GM12878 (cell line): ENCODE results near the gene ALPK1. TPM values are rescaled to one million over a fixed set of nuclear protein-coding genes. Genes with fewer than 3 reads are reported as not detected.
A peak's percentile ranks its signal among the peaks of the same experiment; 100 is the strongest.

Source experiments
- ATF7 ChIP-seq: fragments of 450-650 bp; IDR thresholded peaks from 2 replicates; pipeline ENCODE4 v1.6.1; 2016; ENCODE audit warnings: low read depth, mild to moderate bottlenecking
- BACH1 ChIP-seq: fragments of 450-650 bp; IDR thresholded peaks from 2 replicates; pipeline ENCODE4 v1.6.1; 2017; ENCODE audit warnings: mild to moderate bottlenecking, borderline replicate concordance
- DPF2 ChIP-seq: fragments of 450-650 bp; IDR thresholded peaks from 2 replicates; pipeline ENCODE4 v1.6.1; 2017; ENCODE audit warnings: mild to moderate bottlenecking
- EGR1 ChIP-seq, 2 experiments: IDR thresholded peaks; 1 replicate in 1 of 2; 2 replicates in 1 of 2; pipeline ENCODE4 v1.6.1; 2011 to 2012; ENCODE audit warnings: low read depth in 2 of 2, low read length in 2 of 2, borderline replicate concordance in 1 of 2, mild to moderate bottlenecking in 1 of 2, moderate library complexity in 1 of 2
- GABPA ChIP-seq: IDR thresholded peaks from 2 replicates; pipeline ENCODE4 v1.6.1; 2014; ENCODE audit warnings: antibody characterized with exemption, low read depth, mild to moderate bottlenecking, inconsistent platforms
- HDAC2 ChIP-seq: fragments of 200-600 bp; sonication (generic); IDR thresholded peaks from 2 replicates; pipeline ENCODE4 v1.6.1; 2017
- HDGF ChIP-seq: fragments of 450-650 bp; IDR thresholded peaks from 2 replicates; pipeline ENCODE4 v1.6.1; 2016; ENCODE audit warnings: antibody characterized with exemption
- NFXL1 ChIP-seq: fragments of 450-650 bp; IDR thresholded peaks from 2 replicates; pipeline ENCODE4 v1.6.1; 2017; ENCODE audit warnings: antibody characterized with exemption, mild to moderate bottlenecking, borderline replicate concordance
- NFYA ChIP-seq: IDR thresholded peaks from 2 replicates; pipeline ENCODE4 v1.6.1; 2011; ENCODE audit warnings: low read depth, mild to moderate bottlenecking, low read length, improper control_type of control experiment, borderline replicate concordance
- NR2C2 ChIP-seq: IDR thresholded peaks from 2 replicates; pipeline ENCODE4 v1.6.1; 2011; ENCODE audit warnings: borderline replicate concordance, low read depth; ENCODE audit not compliant: control insufficient read depth, insufficient read length
- RBBP5 ChIP-seq: fragments of 200-600 bp; sonication (generic); conservative IDR thresholded peaks from 2 replicates; pipeline ENCODE4 v1.6.1; 2016
- SIX5 ChIP-seq: IDR thresholded peaks from 2 replicates; pipeline ENCODE4 v1.6.1; 2011; ENCODE audit warnings: mild to moderate bottlenecking, low read depth, low read length, moderate library complexity; ENCODE audit not compliant: severe bottlenecking
- SMC3 ChIP-seq: IDR thresholded peaks from 2 replicates; pipeline ENCODE4 v1.6.1; 2011; ENCODE audit warnings: low read length, improper control_type of control experiment, borderline replicate concordance
- TCF12 ChIP-seq: IDR thresholded peaks from 2 replicates; pipeline ENCODE4 v1.6.1; 2011; ENCODE audit warnings: low read depth, mild to moderate bottlenecking, low read length
- YY1 ChIP-seq: IDR thresholded peaks from 2 replicates; pipeline ENCODE4 v1.6.1; 2011; ENCODE audit warnings: low read depth, mild to moderate bottlenecking, low read length
- ZNF207 ChIP-seq: fragments of 450-650 bp; IDR thresholded peaks from 2 replicates; pipeline ENCODE4 v1.6.1; 2014; ENCODE audit warnings: antibody characterized with exemption, mild to moderate bottlenecking, borderline replicate concordance
- ZNF24 ChIP-seq: fragments of 450-650 bp; IDR thresholded peaks from 2 replicates; pipeline ENCODE4 v1.6.1; 2017; ENCODE audit warnings: antibody characterized with exemption, mild to moderate bottlenecking
- ZNF622 ChIP-seq: fragments of 450-650 bp; IDR thresholded peaks from 2 replicates; pipeline ENCODE4 v1.6.1; 2017; ENCODE audit warnings: mild to moderate bottlenecking, inconsistent platforms
- ZSCAN29 ChIP-seq: fragments of 450-650 bp; IDR thresholded peaks from 2 replicates; pipeline ENCODE4 v1.6.1; 2017; ENCODE audit warnings: mild to moderate bottlenecking, moderate library complexity
- polyA plus RNA-seq, 11 experiments: library from polyadenylated mRNA; depleted of rRNA in 4 of 11; unstranded in 6 of 11; stranded (reverse) in 5 of 11; fragments of >200 nt; fragmentation: Nextera tagmentation in 4 of 11; fragmentation: Illumina TruSeq in 1 of 11; extraction: Ambion mirVana in 4 of 11; extraction: Trizol in 1 of 11; gene quantifications; 1 replicate in 1 of 11; 2 replicates in 10 of 11; pipeline versions ENCODE4 v1.2.1 to v1.2.3, GENCODE V29; 2011 to 2016; ENCODE audit warnings: inconsistent platforms in 2 of 11, missing spikeins in 2 of 11, low read depth in 1 of 11
- total RNA-seq, 4 experiments: library from RNA; depleted of rRNA in 3 of 4; stranded (reverse); fragments of >200 nt in 3 of 4; fragmentation: Illumina TruSeq in 1 of 4; extraction: Trizol in 1 of 4; gene quantifications; 2 replicates each; pipeline versions ENCODE4 v1.2.1 to v1.2.3, GENCODE V29; 2013 to 2021
- TF ChIP-seq, protein P1 (sequence below): fragments of 450-650 bp; IDR thresholded peaks from 2 replicates; pipeline ENCODE4 v1.6.1; 2016; ENCODE audit warnings: mild to moderate bottlenecking, moderate library complexity, borderline replicate concordance
- TF ChIP-seq, protein P2 (sequence below): IDR thresholded peaks from 2 replicates; pipeline ENCODE4 v1.6.1; 2011; ENCODE audit warnings: low read depth, low read length, improper control_type of control experiment, borderline replicate concordance
- TF ChIP-seq, protein P3 (sequence below): IDR thresholded peaks from 2 replicates; pipeline ENCODE4 v1.6.1; 2012; ENCODE audit warnings: mild to moderate bottlenecking, low read depth, low read length

Gene ALPK1
- total and polyA plus RNA-seq, 10 of the 15 experiments (the other 5 are each of a cell fraction or from before 2014, with no cell fraction given) = 8.5 to 32.3 (median 22.6) TPM

DNA sequence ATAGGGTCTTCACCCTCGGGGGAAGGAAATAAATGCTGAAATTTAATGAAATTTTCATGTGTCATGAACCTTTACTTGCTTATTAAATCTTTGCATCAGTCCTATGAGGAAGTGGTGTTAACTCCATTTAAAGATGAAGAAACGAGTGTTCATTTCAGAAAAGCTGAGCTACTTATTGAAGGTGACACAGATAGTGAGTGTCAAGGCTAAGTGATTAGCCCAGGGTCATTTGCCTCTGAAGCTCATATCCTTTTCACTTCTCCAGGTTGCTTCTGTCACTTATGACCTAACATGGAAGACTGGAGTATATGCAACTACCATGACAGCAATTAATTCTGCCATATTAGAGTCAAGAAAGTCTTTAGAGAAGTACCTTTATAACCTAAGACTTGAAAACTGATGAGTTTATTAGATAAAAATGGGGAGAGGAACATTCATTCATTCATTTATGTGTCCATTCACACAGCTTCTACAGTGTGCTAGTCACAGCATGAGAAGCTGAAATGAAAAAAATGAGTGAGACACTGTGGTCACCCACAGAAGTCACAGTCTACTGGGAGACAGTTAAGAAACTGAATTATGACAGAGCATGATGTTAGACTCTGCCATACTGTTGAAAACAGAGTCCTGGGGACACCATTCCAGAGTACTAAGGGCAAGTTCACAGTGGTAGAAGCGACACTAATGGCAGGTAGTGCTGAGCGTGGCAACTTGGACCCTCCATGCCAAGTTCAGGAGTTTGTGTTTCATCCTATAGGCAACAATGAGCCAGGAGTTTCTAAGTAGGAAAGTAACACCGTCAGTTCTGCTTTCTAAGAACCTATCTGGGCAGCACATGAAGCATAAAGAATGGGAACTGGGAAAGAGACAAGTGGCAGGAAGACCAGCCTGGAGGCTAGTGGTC is 21.3 kb downstream of the ALPK1 start (continued):
- TF ChIP-seq, protein P1, sequence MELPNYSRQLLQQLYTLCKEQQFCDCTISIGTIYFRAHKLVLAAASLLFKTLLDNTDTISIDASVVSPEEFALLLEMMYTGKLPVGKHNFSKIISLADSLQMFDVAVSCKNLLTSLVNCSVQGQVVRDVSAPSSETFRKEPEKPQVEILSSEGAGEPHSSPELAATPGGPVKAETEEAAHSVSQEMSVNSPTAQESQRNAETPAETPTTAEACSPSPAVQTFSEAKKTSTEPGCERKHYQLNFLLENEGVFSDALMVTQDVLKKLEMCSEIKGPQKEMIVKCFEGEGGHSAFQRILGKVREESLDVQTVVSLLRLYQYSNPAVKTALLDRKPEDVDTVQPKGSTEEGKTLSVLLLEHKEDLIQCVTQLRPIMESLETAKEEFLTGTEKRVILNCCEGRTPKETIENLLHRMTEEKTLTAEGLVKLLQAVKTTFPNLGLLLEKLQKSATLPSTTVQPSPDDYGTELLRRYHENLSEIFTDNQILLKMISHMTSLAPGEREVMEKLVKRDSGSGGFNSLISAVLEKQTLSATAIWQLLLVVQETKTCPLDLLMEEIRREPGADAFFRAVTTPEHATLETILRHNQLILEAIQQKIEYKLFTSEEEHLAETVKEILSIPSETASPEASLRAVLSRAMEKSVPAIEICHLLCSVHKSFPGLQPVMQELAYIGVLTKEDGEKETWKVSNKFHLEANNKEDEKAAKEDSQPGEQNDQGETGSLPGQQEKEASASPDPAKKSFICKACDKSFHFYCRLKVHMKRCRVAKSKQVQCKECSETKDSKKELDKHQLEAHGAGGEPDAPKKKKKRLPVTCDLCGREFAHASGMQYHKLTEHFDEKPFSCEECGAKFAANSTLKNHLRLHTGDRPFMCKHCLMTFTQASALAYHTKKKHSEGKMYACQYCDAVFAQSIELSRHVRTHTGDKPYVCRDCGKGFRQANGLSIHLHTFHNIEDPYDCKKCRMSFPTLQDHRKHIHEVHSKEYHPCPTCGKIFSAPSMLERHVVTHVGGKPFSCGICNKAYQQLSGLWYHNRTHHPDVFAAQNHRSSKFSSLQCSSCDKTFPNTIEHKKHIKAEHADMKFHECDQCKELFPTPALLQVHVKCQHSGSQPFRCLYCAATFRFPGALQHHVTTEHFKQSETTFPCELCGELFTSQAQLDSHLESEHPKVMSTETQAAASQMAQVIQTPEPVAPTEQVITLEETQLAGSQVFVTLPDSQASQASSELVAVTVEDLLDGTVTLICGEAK = no peak
- TF ChIP-seq SIX5 (no peak), HDAC2 (no peak), DPF2 (no peak; the same call in 1 of the 2 replicates), EGR1 (IDR thresholded peaks at IDR 0.05; ENCODE audit: borderline replicate concordance in 1 of 2, low read depth in 2 of 2, low read length in 2 of 2) (no peak), HDGF (peak; percentile 42; the same call in 1 of the 2 replicates), RBBP5 (no peak), BACH1 (no peak; the same call in 1 of the 2 replicates), ATF7 (peak; percentile 77), NR2C2 (no peak), YY1 (no peak), ZNF622 (no peak), ZNF24 (peak; percentile 97), SMC3 (0 out of 2 replicates have a peak, but pooled peaks have one; percentile 4), ZNF207 (peak; percentile 64; the same call in 1 of the 2 replicates), ZSCAN29 (no peak), NFYA (no peak), TCF12 (no peak), GABPA (no peak), NFXL1 (no peak)
- TF ChIP-seq, protein P2, sequence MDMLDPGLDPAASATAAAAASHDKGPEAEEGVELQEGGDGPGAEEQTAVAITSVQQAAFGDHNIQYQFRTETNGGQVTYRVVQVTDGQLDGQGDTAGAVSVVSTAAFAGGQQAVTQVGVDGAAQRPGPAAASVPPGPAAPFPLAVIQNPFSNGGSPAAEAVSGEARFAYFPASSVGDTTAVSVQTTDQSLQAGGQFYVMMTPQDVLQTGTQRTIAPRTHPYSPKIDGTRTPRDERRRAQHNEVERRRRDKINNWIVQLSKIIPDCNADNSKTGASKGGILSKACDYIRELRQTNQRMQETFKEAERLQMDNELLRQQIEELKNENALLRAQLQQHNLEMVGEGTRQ = no peak
- TF ChIP-seq, protein P3, sequence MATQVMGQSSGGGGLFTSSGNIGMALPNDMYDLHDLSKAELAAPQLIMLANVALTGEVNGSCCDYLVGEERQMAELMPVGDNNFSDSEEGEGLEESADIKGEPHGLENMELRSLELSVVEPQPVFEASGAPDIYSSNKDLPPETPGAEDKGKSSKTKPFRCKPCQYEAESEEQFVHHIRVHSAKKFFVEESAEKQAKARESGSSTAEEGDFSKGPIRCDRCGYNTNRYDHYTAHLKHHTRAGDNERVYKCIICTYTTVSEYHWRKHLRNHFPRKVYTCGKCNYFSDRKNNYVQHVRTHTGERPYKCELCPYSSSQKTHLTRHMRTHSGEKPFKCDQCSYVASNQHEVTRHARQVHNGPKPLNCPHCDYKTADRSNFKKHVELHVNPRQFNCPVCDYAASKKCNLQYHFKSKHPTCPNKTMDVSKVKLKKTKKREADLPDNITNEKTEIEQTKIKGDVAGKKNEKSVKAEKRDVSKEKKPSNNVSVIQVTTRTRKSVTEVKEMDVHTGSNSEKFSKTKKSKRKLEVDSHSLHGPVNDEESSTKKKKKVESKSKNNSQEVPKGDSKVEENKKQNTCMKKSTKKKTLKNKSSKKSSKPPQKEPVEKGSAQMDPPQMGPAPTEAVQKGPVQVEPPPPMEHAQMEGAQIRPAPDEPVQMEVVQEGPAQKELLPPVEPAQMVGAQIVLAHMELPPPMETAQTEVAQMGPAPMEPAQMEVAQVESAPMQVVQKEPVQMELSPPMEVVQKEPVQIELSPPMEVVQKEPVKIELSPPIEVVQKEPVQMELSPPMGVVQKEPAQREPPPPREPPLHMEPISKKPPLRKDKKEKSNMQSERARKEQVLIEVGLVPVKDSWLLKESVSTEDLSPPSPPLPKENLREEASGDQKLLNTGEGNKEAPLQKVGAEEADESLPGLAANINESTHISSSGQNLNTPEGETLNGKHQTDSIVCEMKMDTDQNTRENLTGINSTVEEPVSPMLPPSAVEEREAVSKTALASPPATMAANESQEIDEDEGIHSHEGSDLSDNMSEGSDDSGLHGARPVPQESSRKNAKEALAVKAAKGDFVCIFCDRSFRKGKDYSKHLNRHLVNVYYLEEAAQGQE = no peak
